HG02870 (cell line): ENCODE measurements around the gene JARID2.

ENCODE experiments used
- ATAC-seq: cut with Tn5 transposase; IDR thresholded peaks from one replicate; pipeline ENCODE4 v1.9.1; 2021; ENCODE audit warnings: mild to moderate bottlenecking, moderate library complexity; ENCODE audit not compliant: unreplicated experiment

Gene JARID2

GRCh38 chr6:15456422-15456821, 210.6 kb downstream of the JARID2 start:
- no peak for ATAC-seq

- ATAC-seq = no peak
These were observed 211.3 kb downstream of the JARID2 start for GRCh38 chr6:15457121-15457650.

GRCh38 chr6:15458021-15458459, 212.2 kb downstream of the JARID2 start:
- no peak for ATAC-seq

- no peak for ATAC-seq
These were observed 214.3 kb downstream of the JARID2 start for GRCh38 chr6:15460110-15460727.

- ATAC-seq = no peak
These were observed 215.5 kb downstream of the JARID2 start for GRCh38 chr6:15461127-15461944.

- no peak for ATAC-seq
These were observed 216.4 kb downstream of the JARID2 start for GRCh38 chr6:15462256-15462655.

GRCh38 chr6:15462717-15463525, 217.1 kb downstream of the JARID2 start:
- no peak for ATAC-seq

GRCh38 chr6:15464211-15464725, 218.4 kb downstream of the JARID2 start:
- no peak for ATAC-seq

GRCh38 chr6:15465212-15465611, 219.3 kb downstream of the JARID2 start:
- ATAC-seq = no peak

GRCh38 chr6:15470746-15471145, 224.9 kb downstream of the JARID2 start:
- no peak for ATAC-seq

GRCh38 chr6:15472621-15473020, 226.8 kb downstream of the JARID2 start:
- no peak for ATAC-seq

GRCh38 chr6:15473174-15473573, 227.3 kb downstream of the JARID2 start:
- no peak for ATAC-seq

GRCh38 chr6:15473741-15474161, 227.9 kb downstream of the JARID2 start:
- no peak for ATAC-seq

GRCh38 chr6:15474196-15474595, 228.3 kb downstream of the JARID2 start:
- no peak for ATAC-seq

- ATAC-seq = no peak
These were observed 229.4 kb downstream of the JARID2 start for GRCh38 chr6:15475261-15475660.

- ATAC-seq = no peak
These were observed 230.0 kb downstream of the JARID2 start for GRCh38 chr6:15475872-15476271.

- no peak for ATAC-seq
These were observed 230.9 kb downstream of the JARID2 start for GRCh38 chr6:15476631-15477380.

GRCh38 chr6:15477746-15478145, 231.9 kb downstream of the JARID2 start:
- ATAC-seq = no peak

GRCh38 chr6:15479761-15480160, 233.9 kb downstream of the JARID2 start:
- ATAC-seq = no peak

GRCh38 chr6:15480525-15480924, 234.7 kb downstream of the JARID2 start:
- no peak for ATAC-seq
